22Rv1 (cell line): ENCODE data around the gene RAP2B.

Experiments used
- H3K27ac ChIP-seq: fragments of 450-650 bp; 2 replicates; pipeline ENCODE4 v1.5.1; 2017
- CTCF ChIP-seq: fragments of 450-650 bp; IDR thresholded peaks from 2 replicates; pipeline ENCODE4 v1.5.1; 2017; ENCODE audit warnings: mild to moderate bottlenecking
- ZFX ChIP-seq: fragments of 450-650 bp; IDR thresholded peaks from 2 replicates; pipeline ENCODE4 v1.6.1; 2017; ENCODE audit warnings: antibody characterized with exemption, borderline replicate concordance

RAP2B gene

GRCh38 chr3:153130312-153130977 is 31.6 kb upstream of the RAP2B start:
- H3K27ac ChIP-seq, result no peak overlapping the region
- TF ChIP-seq CTCF, result no peak
- no peak for TF ChIP-seq ZFX

GRCh38 chr3:153137626-153138025 is 24.4 kb upstream of the RAP2B start:
- H3K27ac ChIP-seq, result no peak overlapping the region
- TF ChIP-seq CTCF, result no peak
- TF ChIP-seq ZFX, result no peak

GRCh38 chr3:153138276-153139210 is 23.5 kb upstream of the RAP2B start:
- no peak for TF ChIP-seq ZFX
- TF ChIP-seq CTCF, result no peak
- no peak overlapping the region for H3K27ac ChIP-seq

GRCh38 chr3:153142961-153143360 is 19.1 kb upstream of the RAP2B start:
- TF ChIP-seq CTCF (no peak), ZFX (no peak)
- H3K27ac ChIP-seq, result no peak overlapping the region

GRCh38 chr3:153144071-153144470 is 18.0 kb upstream of the RAP2B start:
- no peak overlapping the region for H3K27ac ChIP-seq
- TF ChIP-seq ZFX, result no peak
- TF ChIP-seq CTCF, result no peak

- no peak overlapping the region for H3K27ac ChIP-seq
- no peak for TF ChIP-seq CTCF
- no peak for TF ChIP-seq ZFX
Measured at GRCh38 chr3:153144779-153145178, 17.2 kb upstream of the RAP2B start.

- H3K27ac ChIP-seq, result no peak overlapping the region
- no peak for TF ChIP-seq CTCF
- TF ChIP-seq ZFX, result no peak
Measured at GRCh38 chr3:153145454-153145853, 16.6 kb upstream of the RAP2B start.
